Measurements from ENCODE around the gene SARDH. TPM values are rescaled to one million over a fixed set of nuclear protein-coding genes. Genes with fewer than 3 reads are reported as not detected.

Gene SARDH
- total RNA-seq, 1 experiment from 2014 or later: 5.6 TPM

GRCh38 chr9:133754688-133755227 is 16.6 kb upstream of the SARDH start:
- no TSS peak for BruUV-seq (replicated peaks)
- TF ChIP-seq JUND (IDR thresholded peaks at IDR 0.05): no peak
- TF ChIP-seq SIN3A (IDR thresholded peaks at IDR 0.05; ENCODE audit: low read depth): no peak
- no peak for TF ChIP-seq YY1 (IDR thresholded peaks at IDR 0.05; ENCODE audit: extremely low read depth, insufficient replicate concordance, low read depth, low read length)
- no peak for TF ChIP-seq ATF3 (IDR thresholded peaks at IDR 0.05)
- TF ChIP-seq ELF1 (IDR thresholded peaks at IDR 0.05; ENCODE audit: borderline replicate concordance, low read depth): no peak
- H3K4me1 ChIP-seq (ENCODE audit: control insufficient read depth in 1 of 2, insufficient read depth in 2 of 2, low read length in 2 of 2): peaks cover 0 to 5% of the 10 kb centered on the region in 2 experiments; a peak in 1 of 4 replicates
- H3K9me2 ChIP-seq (ENCODE audit: insufficient read depth): no peaks in the 10 kb centered on the region
- H2AFZ ChIP-seq (ENCODE audit: low read depth, low read length, poor library complexity, severe bottlenecking): no peak overlapping the region
- ChIA-PET POLR2A (no interaction called here), RAD21 (ENCODE audit: low non-redundant PET in 1 of 2, low total read pairs in 2 of 2, uncharacterized antibody in 2 of 2, unreplicated experiment in 2 of 2) (no interaction called here), CTCF (no interaction called here)
- H3K4me3 ChIP-seq (replicated peaks in 1 of 2; ENCODE audit: low read depth in 1 of 2, low read length in 2 of 2): no peak overlapping the region
- intact Hi-C loops (cut with micrococcal nuclease): no loop called here
- no peaks in the 10 kb centered on the region for H3K9me3 ChIP-seq (ENCODE audit: control insufficient read depth in 1 of 2, insufficient read depth in 1 of 2, low read depth in 1 of 2, low read length in 2 of 2)
- peaks cover 4% of the 10 kb centered on the region; the same call in 1 of the 2 replicates for H3K27me3 ChIP-seq (ENCODE audit: insufficient read depth, low read length)
- H3K4me2 ChIP-seq (ENCODE audit: low read length): no peak overlapping the region
- no peak overlapping the region for H3K27ac ChIP-seq (ENCODE audit: low read depth, low read length)
- no peak for ATAC-seq
- no peak overlapping the region for H3K9ac ChIP-seq (ENCODE audit: low read length)
- no peaks in the 10 kb centered on the region for H4K20me1 ChIP-seq (ENCODE audit: insufficient read depth)
- no peaks in the 10 kb centered on the region for H3K36me3 ChIP-seq (ENCODE audit: control insufficient read depth in 1 of 2, insufficient read depth in 2 of 2, low read length in 2 of 2)
- no peaks in the 10 kb centered on the region for H3K79me2 ChIP-seq (ENCODE audit: insufficient read depth, low read length)
- DNase-seq (ENCODE audit: low read depth, low spot score): no peak

- Histone ChIP-seq H3K9me3 (ENCODE audit: control insufficient read depth in 1 of 2, insufficient read depth in 1 of 2, low read depth in 1 of 2, low read length in 2 of 2) (no peaks in the 10 kb centered on the region), H3K4me2 (ENCODE audit: low read length) (no peak overlapping the region), H3K36me3 (ENCODE audit: control insufficient read depth in 1 of 2, insufficient read depth in 2 of 2, low read length in 2 of 2) (no peaks in the 10 kb centered on the region), H3K4me3 (replicated peaks in 1 of 2; ENCODE audit: low read depth in 1 of 2, low read length in 2 of 2) (no peak overlapping the region), H3K9me2 (ENCODE audit: insufficient read depth) (no peaks in the 10 kb centered on the region), H4K20me1 (ENCODE audit: insufficient read depth) (no peaks in the 10 kb centered on the region), H3K4me1 (ENCODE audit: control insufficient read depth in 1 of 2, insufficient read depth in 2 of 2, low read length in 2 of 2) (peaks cover 0 to under 1% of the 10 kb centered on the region in 2 experiments; a peak in 1 of 4 replicates), H3K27ac (ENCODE audit: low read depth, low read length) (no peak overlapping the region), H3K27me3 (ENCODE audit: insufficient read depth, low read length) (peaks cover 4% of the 10 kb centered on the region; the same call in 1 of the 2 replicates), H3K79me2 (ENCODE audit: insufficient read depth, low read length) (no peaks in the 10 kb centered on the region), H3K9ac (ENCODE audit: low read length) (no peak overlapping the region), H2AFZ (ENCODE audit: low read depth, low read length, poor library complexity, severe bottlenecking) (no peak overlapping the region)
- intact Hi-C loops (cut with micrococcal nuclease): no loop called here
- BruUV-seq (replicated peaks): no TSS peak
- TF ChIP-seq ZFX (IDR thresholded peaks at IDR 0.05) (no peak), FOSL1 (IDR thresholded peaks at IDR 0.05; ENCODE audit: low read depth) (no peak), CEBPB (IDR thresholded peaks at IDR 0.05; ENCODE audit: low read depth) (no peak), ATF3 (IDR thresholded peaks at IDR 0.05) (no peak), JUND (IDR thresholded peaks at IDR 0.05) (no peak), REST (IDR thresholded peaks at IDR 0.05; ENCODE audit: low read depth) (no peak), YY1 (IDR thresholded peaks at IDR 0.05; ENCODE audit: extremely low read depth, insufficient replicate concordance, low read depth, low read length) (no peak), POLR2A (IDR thresholded peaks at IDR 0.05; ENCODE audit: borderline replicate concordance, extremely low read depth, insufficient read depth, insufficient read length) (no peak), CBX3 (IDR thresholded peaks at IDR 0.05; ENCODE audit: low read depth) (no peak)
- RAD21 ChIA-PET (ENCODE audit: low non-redundant PET in 1 of 2, low total read pairs in 2 of 2, uncharacterized antibody in 2 of 2, unreplicated experiment in 2 of 2): no interaction called here
- POLR2A ChIA-PET: no interaction called here
- CTCF ChIA-PET: no interaction called here
- DNase-seq (ENCODE audit: low read depth, low spot score) (no peak), ATAC-seq (no peak)
These were observed 16.0 kb upstream of the SARDH start for GRCh38 chr9:133754187-133754586.

Measured in HCT116 (cell line).